ENCODE measurements around the gene KIF3B. TPM values are rescaled to one million over a fixed set of nuclear protein-coding genes. Genes with fewer than 3 reads are reported as not detected.

KIF3B gene
- total RNA-seq, 1 donor = 33.1 TPM

GRCh38 chr20:32232326-32232886, 45.0 kb upstream of the KIF3B start:
- no peak overlapping the region for H3K4me3 ChIP-seq (ENCODE audit: low read depth, low read length)
- no peak for TF ChIP-seq CTCF (IDR thresholded peaks at IDR 0.05; ENCODE audit: insufficient read depth, low read length)
- no peak for DNase-seq (ENCODE audit: low read depth)

- DNase-seq (ENCODE audit: low read depth) = no peak
- no peak for TF ChIP-seq CTCF (IDR thresholded peaks at IDR 0.05; ENCODE audit: insufficient read depth, low read length)
- H3K4me3 ChIP-seq (ENCODE audit: low read depth, low read length) = no peak overlapping the region
Observed at GRCh38 chr20:32233286-32233685, 44.2 kb upstream of the KIF3B start.

- no peak for DNase-seq (ENCODE audit: low read depth)
- TF ChIP-seq CTCF (IDR thresholded peaks at IDR 0.05; ENCODE audit: insufficient read depth, low read length) = no peak
- no peak overlapping the region for H3K4me3 ChIP-seq (ENCODE audit: low read depth, low read length)
Observed at GRCh38 chr20:32234135-32234808, 43.2 kb upstream of the KIF3B start.

- TF ChIP-seq CTCF (IDR thresholded peaks at IDR 0.05; ENCODE audit: insufficient read depth, low read length) = no peak
- no peak overlapping the region for H3K4me3 ChIP-seq (ENCODE audit: low read depth, low read length)
- no peak for DNase-seq (ENCODE audit: low read depth)
Observed at GRCh38 chr20:32235331-32236047, 42.0 kb upstream of the KIF3B start.

- TF ChIP-seq CTCF (IDR thresholded peaks at IDR 0.05; ENCODE audit: insufficient read depth, low read length) = no peak
- no peak overlapping the region for H3K4me3 ChIP-seq (ENCODE audit: low read depth, low read length)
- no peak for DNase-seq (ENCODE audit: low read depth)
Observed at GRCh38 chr20:32236048-32236533, 41.4 kb upstream of the KIF3B start.

- no peak overlapping the region for H3K4me3 ChIP-seq (ENCODE audit: low read depth, low read length)
- no peak for DNase-seq (ENCODE audit: low read depth)
- TF ChIP-seq CTCF (IDR thresholded peaks at IDR 0.05; ENCODE audit: insufficient read depth, low read length) = no peak
Observed at GRCh38 chr20:32236819-32237218, 40.6 kb upstream of the KIF3B start.

Data from fibroblast of the aortic adventitia (primary cell).